ENCODE data around the gene EGR1. TPM values are rescaled to one million over a fixed set of nuclear protein-coding genes. Genes with fewer than 3 reads are reported as not detected.

The EGR1 gene
- total and polyA plus RNA-seq, 10 donors: 2.7 to 138 (median 9.2) TPM

DNA sequence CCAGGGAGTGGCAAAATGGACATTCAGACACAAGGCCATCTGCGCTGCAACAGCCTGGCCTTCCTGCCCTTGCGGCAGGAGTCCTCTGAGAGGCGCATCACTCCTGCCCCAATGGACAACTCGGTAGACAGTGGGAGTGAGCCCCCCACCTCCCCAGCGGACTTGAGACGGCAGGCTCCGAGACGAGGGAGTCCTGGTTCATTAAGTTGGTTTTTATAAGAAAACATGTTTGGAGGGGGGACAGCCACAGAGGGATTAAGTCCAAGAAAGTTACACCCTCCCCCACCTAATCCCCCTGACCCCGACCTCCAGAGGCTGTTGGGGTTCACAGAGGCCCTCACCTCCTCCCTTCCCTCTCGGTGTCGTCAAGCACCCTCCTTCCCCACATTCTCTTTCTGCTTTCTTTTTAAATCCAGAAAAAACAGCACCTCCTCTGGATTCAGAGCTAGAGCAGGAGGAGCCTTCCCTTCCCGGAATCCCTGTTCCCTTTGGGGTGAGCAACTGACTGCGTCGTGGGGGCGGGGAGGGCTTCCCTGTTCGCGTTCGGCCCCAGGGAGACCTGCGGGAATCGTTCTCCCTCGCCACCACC lies 1.8 kb upstream of the EGR1 start:
- peaks cover 0 to 19% (median 0%) of the 10 kb centered on the region in 7 donors for H3K27me3 ChIP-seq (replicated peaks in 1 of 7)
- peak overlapping the region; percentile 93 to 99 (median 96) for H3K27ac ChIP-seq
- peaks cover 0 to 13% (median 0%) of the 10 kb centered on the region in 6 donors for H3K36me3 ChIP-seq
- 21 to 31% (median 26%) methylated on average over 14 to 21 of the region's 21 CpGs for WGBS, 5 donors
- intact Hi-C loops (cut with DNase I; ENCODE audit: low total_unique reads): no loop called here
- peak overlapping the region; percentile 64 to 93 (median 82) for H3K4me3 ChIP-seq
- no peaks in the 10 kb centered on the region for H3K9me3 ChIP-seq
- DNase-seq: no peak
- peaks cover 12 to 77% (median 48%) of the 10 kb centered on the region in 6 donors for H3K4me1 ChIP-seq
- TF ChIP-seq POLR2A (IDR thresholded peaks at IDR 0.05): no peak
- TF ChIP-seq, protein P1, sequence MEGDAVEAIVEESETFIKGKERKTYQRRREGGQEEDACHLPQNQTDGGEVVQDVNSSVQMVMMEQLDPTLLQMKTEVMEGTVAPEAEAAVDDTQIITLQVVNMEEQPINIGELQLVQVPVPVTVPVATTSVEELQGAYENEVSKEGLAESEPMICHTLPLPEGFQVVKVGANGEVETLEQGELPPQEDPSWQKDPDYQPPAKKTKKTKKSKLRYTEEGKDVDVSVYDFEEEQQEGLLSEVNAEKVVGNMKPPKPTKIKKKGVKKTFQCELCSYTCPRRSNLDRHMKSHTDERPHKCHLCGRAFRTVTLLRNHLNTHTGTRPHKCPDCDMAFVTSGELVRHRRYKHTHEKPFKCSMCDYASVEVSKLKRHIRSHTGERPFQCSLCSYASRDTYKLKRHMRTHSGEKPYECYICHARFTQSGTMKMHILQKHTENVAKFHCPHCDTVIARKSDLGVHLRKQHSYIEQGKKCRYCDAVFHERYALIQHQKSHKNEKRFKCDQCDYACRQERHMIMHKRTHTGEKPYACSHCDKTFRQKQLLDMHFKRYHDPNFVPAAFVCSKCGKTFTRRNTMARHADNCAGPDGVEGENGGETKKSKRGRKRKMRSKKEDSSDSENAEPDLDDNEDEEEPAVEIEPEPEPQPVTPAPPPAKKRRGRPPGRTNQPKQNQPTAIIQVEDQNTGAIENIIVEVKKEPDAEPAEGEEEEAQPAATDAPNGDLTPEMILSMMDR (IDR thresholded peaks at IDR 0.05 in 8 of 11, conservative IDR thresholded peaks at IDR 0.05 in 3 of 11): no peak
- TF ChIP-seq POLR2AphosphoS5 (IDR thresholded peaks at IDR 0.05): no peak

DNA sequence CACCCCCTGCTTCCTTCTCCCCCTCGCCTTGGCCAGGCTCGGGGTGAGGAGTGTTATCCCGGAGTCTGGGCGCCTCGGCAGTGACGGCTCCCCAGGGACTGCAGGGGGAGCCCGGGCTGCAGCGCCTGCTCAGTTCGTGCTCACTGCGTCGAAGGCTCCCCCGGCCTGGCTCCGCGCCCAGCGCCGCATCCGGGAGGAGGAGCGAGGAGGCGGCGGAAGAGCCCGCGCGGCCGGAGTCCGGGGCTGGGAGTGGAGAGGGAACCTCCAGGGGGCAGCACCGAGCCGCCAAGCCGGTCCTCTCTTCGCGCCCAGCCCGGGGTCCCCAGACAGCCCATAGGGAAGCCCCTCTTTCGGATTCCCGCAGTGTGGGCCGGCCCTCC lies 1.3 kb upstream of the EGR1 start:
- Histone ChIP-seq H3K4me1 (peaks cover 11 to 73% (median 44%) of the 10 kb centered on the region in 6 donors), H3K27me3 (replicated peaks in 1 of 7) (peaks cover 0 to 19% (median 0%) of the 10 kb centered on the region in 7 donors), H3K36me3 (peaks cover 0 to 13% (median 0%) of the 10 kb centered on the region in 6 donors), H3K9me3 (no peaks in the 10 kb centered on the region), H3K27ac (peak overlapping the region; percentile 93 to 99 (median 96)), H3K4me3 (peak overlapping the region; percentile 64 to 93 (median 82))
- 0 to 1% (median 0%) methylated on average over 13 to 34 of the region's 34 CpGs for WGBS, 5 donors
- intact Hi-C loops (cut with DNase I; ENCODE audit: low total_unique reads): no loop called here
- peak; percentile 99 for DNase-seq
- TF ChIP-seq, protein P1 (IDR thresholded peaks at IDR 0.05 in 8 of 11, conservative IDR thresholded peaks at IDR 0.05 in 3 of 11): peak; percentile 91 to 99 (median 97)
- peak; percentile 92 to 97 (median 95) for TF ChIP-seq POLR2AphosphoS5 (IDR thresholded peaks at IDR 0.05)
- TF ChIP-seq POLR2A (IDR thresholded peaks at IDR 0.05): peak; percentile 13 to 41 (median 33)

DNA sequence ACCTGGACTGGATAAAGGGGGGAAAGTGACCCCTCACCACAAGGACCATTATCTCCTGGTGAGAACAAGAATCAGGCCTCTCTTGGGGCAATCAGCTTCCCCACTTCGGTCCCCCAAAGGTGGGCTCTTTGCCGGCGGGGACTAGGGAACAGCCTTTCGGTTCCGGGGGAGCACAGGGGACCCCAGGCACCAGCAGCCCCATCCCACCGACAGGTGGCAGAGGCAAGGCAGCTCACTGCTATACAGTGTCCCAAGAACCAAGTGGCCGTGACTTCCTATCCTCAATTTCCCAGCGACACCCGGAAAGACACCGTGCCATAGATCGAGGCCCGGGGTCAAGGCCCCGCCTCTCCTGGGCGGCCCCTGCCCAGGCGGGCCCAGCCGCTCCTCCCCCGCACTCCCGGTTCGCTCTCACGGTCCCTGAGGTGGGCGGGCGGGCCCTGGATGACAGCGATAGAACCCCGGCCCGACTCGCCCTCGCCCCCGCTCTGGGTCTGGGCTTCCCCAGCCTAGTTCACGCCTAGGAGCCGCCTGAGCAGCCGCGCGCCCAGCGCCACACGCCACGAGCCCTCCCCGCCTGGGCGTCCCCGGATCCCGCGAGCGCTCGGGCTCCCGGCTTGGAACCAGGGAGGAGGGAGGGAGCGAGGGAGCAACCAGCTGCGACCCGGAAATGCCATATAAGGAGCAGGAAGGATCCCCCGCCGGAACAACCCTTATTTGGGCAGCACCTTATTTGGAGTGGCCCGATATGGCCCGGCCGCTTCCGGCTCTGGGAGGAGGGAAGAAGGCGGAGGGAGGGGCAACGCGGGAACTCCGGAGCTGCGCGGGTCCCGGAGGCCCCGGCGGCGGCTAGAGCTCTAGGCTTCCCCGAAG lies 655 bp upstream of the EGR1 start:
- Histone ChIP-seq H3K27me3 (replicated peaks in 1 of 7) (peaks cover 0 to 19% (median 0%) of the 10 kb centered on the region in 7 donors), H3K27ac (peak overlapping the region; percentile 93 to 99 (median 96)), H3K9me3 (no peaks in the 10 kb centered on the region), H3K4me3 (peak overlapping the region; percentile 64 to 93 (median 82)), H3K4me1 (peaks cover 7 to 66% (median 37%) of the 10 kb centered on the region in 6 donors), H3K36me3 (peaks cover 0 to 13% (median 0%) of the 10 kb centered on the region in 6 donors)
- peak; percentile 97 for DNase-seq
- intact Hi-C loops (cut with DNase I; ENCODE audit: low total_unique reads): no loop called here
- TF ChIP-seq POLR2AphosphoS5 (IDR thresholded peaks at IDR 0.05): peak; percentile 72 to 88 (median 73)
- peak in 2 of 3 donors; percentile 37 to 57 for TF ChIP-seq POLR2A (IDR thresholded peaks at IDR 0.05)
- TF ChIP-seq, protein P1 (IDR thresholded peaks at IDR 0.05 in 8 of 11, conservative IDR thresholded peaks at IDR 0.05 in 3 of 11): peak in 8 of 11 experiments; percentile 28 to 73 (median 54)
- 0 to 1% (median 0%) methylated on average over 10 to 64 of the region's 64 CpGs for WGBS, 5 donors

Data from spleen (tissue), 11 donors.